CD14-positive monocyte (primary cell): ENCODE results near the gene RIMBP2. TPM values are rescaled to one million over a fixed set of nuclear protein-coding genes. Genes with fewer than 3 reads are reported as not detected.

Source experiments
- DNase-seq, 3 donors: peaks; one replicate each; pipeline ENCODE4 v3.0.0-alpha.2; 2011 to 2022
- H2AFZ ChIP-seq: 2 replicates; pipeline ENCODE4 v1.6.0; 2012; ENCODE audit warnings: mild to moderate bottlenecking, low read depth, low read length, inconsistent platforms; ENCODE audit not compliant: insufficient read depth, poor library complexity, severe bottlenecking
- H3K27ac ChIP-seq, 2 donors: 1 replicate in 1 of 2; 2 replicates in 1 of 2; pipeline ENCODE4 v1.5.1; 2012 to 2013; ENCODE audit warnings: low read length in 2 of 2, control low read depth in 1 of 2, inconsistent platforms in 1 of 2, low read depth in 1 of 2, mild to moderate bottlenecking in 1 of 2
- H3K27me3 ChIP-seq, 2 donors: one replicate each; pipeline versions ENCODE4 v1.6.0 to v1.6.1; 2011 to 2013; ENCODE audit warnings: low read length in 2 of 2; ENCODE audit not compliant: control insufficient read depth in 2 of 2, insufficient read depth in 2 of 2
- H3K36me3 ChIP-seq, 2 donors: replicated peaks in 1 of 2; 1 replicate in 1 of 2; 2 replicates in 1 of 2; pipeline versions ENCODE4 v1.5.1 to v1.6.1; 2012 to 2013; ENCODE audit warnings: low read length in 2 of 2, control low read depth in 1 of 2, inconsistent platforms in 1 of 2, mild to moderate bottlenecking in 1 of 2; ENCODE audit not compliant: insufficient read depth in 2 of 2, control insufficient read depth in 1 of 2
- H3K4me1 ChIP-seq, 2 donors: 1 replicate in 1 of 2; 2 replicates in 1 of 2; pipeline versions ENCODE4 v1.5.1 to v1.6.1; 2012 to 2013; ENCODE audit warnings: low read length in 2 of 2, control low read depth in 1 of 2, inconsistent platforms in 1 of 2, mild to moderate bottlenecking in 1 of 2, moderate library complexity in 1 of 2; ENCODE audit not compliant: insufficient read depth in 2 of 2, control insufficient read depth in 1 of 2
- H3K4me2 ChIP-seq: replicated peaks from 2 replicates; pipeline ENCODE3; 2012; ENCODE audit warnings: low read length, moderate library complexity, mild to moderate bottlenecking; ENCODE audit not compliant: poor library complexity, severe bottlenecking; ENCODE audit errors: extremely low read depth
- H3K4me3 ChIP-seq, 3 experiments: fragments of 200-600 bp in 1 of 3; sonication (generic) in 1 of 3; replicated peaks in 1 of 3; 1 replicate in 2 of 3; 2 replicates in 1 of 3; pipeline ENCODE4 v1.5.1; 2011 to 2013; ENCODE audit warnings: low read length in 3 of 3, mild to moderate bottlenecking in 3 of 3, control low read depth in 2 of 3, low read depth in 2 of 3, inconsistent platforms in 1 of 3, moderate library complexity in 1 of 3
- H3K79me2 ChIP-seq: 2 replicates; pipeline ENCODE4 v1.6.0; 2012; ENCODE audit warnings: mild to moderate bottlenecking, control low read depth, inconsistent platforms, low read length, moderate library complexity; ENCODE audit not compliant: insufficient read depth
- H3K9ac ChIP-seq: 2 replicates; pipeline ENCODE4 v1.6.0; 2017; ENCODE audit warnings: low read length, mild to moderate bottlenecking; ENCODE audit not compliant: insufficient read depth, poor library complexity, severe bottlenecking
- H3K9me3 ChIP-seq, 2 donors: replicated peaks in 1 of 2; 1 replicate in 1 of 2; 2 replicates in 1 of 2; pipeline versions ENCODE4 v1.5.1 to v1.6.1; 2012 to 2013; ENCODE audit warnings: low read length in 2 of 2, control low read depth in 1 of 2; ENCODE audit not compliant: control insufficient read depth in 1 of 2, insufficient read depth in 1 of 2
- H4K20me1 ChIP-seq: 2 replicates; pipeline ENCODE4 v1.6.0; 2012; ENCODE audit warnings: mild to moderate bottlenecking, low read length, control low read depth, moderate library complexity; ENCODE audit not compliant: insufficient read depth
- H3K27ac Mint-ChIP-seq, 7 donors: one replicate each; pipeline ENCODE4 v1.8.0; 2020; ENCODE audit warnings: mild to moderate bottlenecking in 7 of 7, mixed read lengths in 7 of 7, moderate library complexity in 6 of 7, inconsistent platforms in 2 of 7
- H3K27me3 Mint-ChIP-seq, 3 donors: one replicate each; pipeline ENCODE4 v1.8.0; 2021 to 2022; ENCODE audit warnings: low read depth in 3 of 3, mild to moderate bottlenecking in 3 of 3, mixed read lengths in 3 of 3, moderate library complexity in 3 of 3, inconsistent platforms in 1 of 3
- H3K36me3 Mint-ChIP-seq, 2 donors: one replicate each; pipeline ENCODE4 v1.8.0; 2020; ENCODE audit warnings: mixed read lengths in 2 of 2, inconsistent platforms in 1 of 2, mild to moderate bottlenecking in 1 of 2
- H3K4me1 Mint-ChIP-seq: one replicate; pipeline ENCODE4 v1.8.0; 2020; ENCODE audit warnings: mild to moderate bottlenecking, mixed read lengths
- H3K4me3 Mint-ChIP-seq, 2 donors: one replicate each; pipeline ENCODE4 v1.8.0; 2020; ENCODE audit warnings: mild to moderate bottlenecking in 2 of 2, mixed read lengths in 2 of 2, moderate library complexity in 1 of 2
- H3K9me3 Mint-ChIP-seq, 7 donors: one replicate each; pipeline ENCODE4 v1.8.0; 2020 to 2022; ENCODE audit warnings: mixed read lengths in 7 of 7, mild to moderate bottlenecking in 6 of 7, moderate library complexity in 6 of 7, inconsistent platforms in 2 of 7
- WGBS: methylation state at CpG from one replicate; pipeline ENCODE4 v1.1.5; 2013; ENCODE audit warnings: missing lambda C conversion rate; ENCODE audit not compliant: insufficient coverage; 5-methylcytosine and 5-hydroxymethylcytosine counted together
- intact Hi-C, 2 donors: fragments of 100-400 bp; cut with micrococcal nuclease; formaldehyde crosslinking; loops; one replicate each; pipeline versions ENCODE4 v1.15.0 to v1.15.1; 2023
- polyA plus RNA-seq, 3 donors: library from polyadenylated mRNA; depleted of rRNA in 1 of 3; unstranded in 2 of 3; stranded (reverse) in 1 of 3; fragments of 300-500 nt in 2 of 3; fragments of >200 nt in 1 of 3; fragmentation: Illumina TruSeq in 2 of 3; gene quantifications; 1 replicate in 2 of 3; 2 replicates in 1 of 3; pipeline ENCODE4 v1.2.3, GENCODE V29; 2012 to 2021
- TF ChIP-seq, protein P1 (sequence below): fragments of 200-600 bp; IDR thresholded peaks from one replicate; pipeline ENCODE4 v1.8.0; 2022; ENCODE audit warnings: antibody characterized with exemption, mild to moderate bottlenecking

RIMBP2 gene
- polyA plus RNA-seq, 3 donors = not detected

GRCh38 chr12:130696379-130697100 is 19.6 kb downstream of the RIMBP2 start:
- intact Hi-C loops = no loop called here
- peaks cover 1 to 6% (median 3%) of the 10 kb centered on the region in 3 donors for H3K27me3 Mint-ChIP-seq
- peak overlapping the region in 1 of 2 donors; percentile 35 for H3K4me3 Mint-ChIP-seq

GRCh38 chr12:130695061-130695460 is 21.0 kb downstream of the RIMBP2 start:
- H3K9me3 Mint-ChIP-seq = peaks cover 0 to 10% (median 0%) of the 10 kb centered on the region in 7 donors
- no peak overlapping the region for H3K4me2 ChIP-seq
- H3K4me3 ChIP-seq = no peak overlapping the region
- H3K9ac ChIP-seq = no peak overlapping the region
- H3K27me3 ChIP-seq = no peaks in the 10 kb centered on the region
- no peak overlapping the region for H3K4me3 Mint-ChIP-seq
- no peaks in the 10 kb centered on the region for H3K79me2 ChIP-seq
- TF ChIP-seq, protein P1, sequence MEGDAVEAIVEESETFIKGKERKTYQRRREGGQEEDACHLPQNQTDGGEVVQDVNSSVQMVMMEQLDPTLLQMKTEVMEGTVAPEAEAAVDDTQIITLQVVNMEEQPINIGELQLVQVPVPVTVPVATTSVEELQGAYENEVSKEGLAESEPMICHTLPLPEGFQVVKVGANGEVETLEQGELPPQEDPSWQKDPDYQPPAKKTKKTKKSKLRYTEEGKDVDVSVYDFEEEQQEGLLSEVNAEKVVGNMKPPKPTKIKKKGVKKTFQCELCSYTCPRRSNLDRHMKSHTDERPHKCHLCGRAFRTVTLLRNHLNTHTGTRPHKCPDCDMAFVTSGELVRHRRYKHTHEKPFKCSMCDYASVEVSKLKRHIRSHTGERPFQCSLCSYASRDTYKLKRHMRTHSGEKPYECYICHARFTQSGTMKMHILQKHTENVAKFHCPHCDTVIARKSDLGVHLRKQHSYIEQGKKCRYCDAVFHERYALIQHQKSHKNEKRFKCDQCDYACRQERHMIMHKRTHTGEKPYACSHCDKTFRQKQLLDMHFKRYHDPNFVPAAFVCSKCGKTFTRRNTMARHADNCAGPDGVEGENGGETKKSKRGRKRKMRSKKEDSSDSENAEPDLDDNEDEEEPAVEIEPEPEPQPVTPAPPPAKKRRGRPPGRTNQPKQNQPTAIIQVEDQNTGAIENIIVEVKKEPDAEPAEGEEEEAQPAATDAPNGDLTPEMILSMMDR = no peak
- no peaks in the 10 kb centered on the region for H3K36me3 Mint-ChIP-seq
- H2AFZ ChIP-seq = no peak overlapping the region
- peaks cover 1 to 6% (median 3%) of the 10 kb centered on the region in 3 donors for H3K27me3 Mint-ChIP-seq
- DNase-seq = no peak
- H3K4me1 ChIP-seq = no peaks in the 10 kb centered on the region
- H3K36me3 ChIP-seq = no peaks in the 10 kb centered on the region
- H3K27ac Mint-ChIP-seq = no peak overlapping the region
- no peaks in the 10 kb centered on the region for H4K20me1 ChIP-seq
- no peaks in the 10 kb centered on the region for H3K9me3 ChIP-seq
- no peaks in the 10 kb centered on the region for H3K4me1 Mint-ChIP-seq
- WGBS = 45% methylated on average over 5 of the region's 6 CpGs
- no peak overlapping the region for H3K27ac ChIP-seq
- intact Hi-C loops = no loop called here

More at GRCh38 chr12:130696379-130697100, 19.6 kb downstream of the RIMBP2 start:
- TF ChIP-seq, protein P1 = no peak
- H3K9me3 ChIP-seq = no peaks in the 10 kb centered on the region
- H3K36me3 ChIP-seq = no peaks in the 10 kb centered on the region
- H3K27ac Mint-ChIP-seq = no peak overlapping the region
- H3K27me3 ChIP-seq = no peaks in the 10 kb centered on the region
- H3K4me1 Mint-ChIP-seq = no peaks in the 10 kb centered on the region
- H3K9ac ChIP-seq = no peak overlapping the region
- H3K9me3 Mint-ChIP-seq = peaks cover 0 to 6% (median 3%) of the 10 kb centered on the region in 7 donors
- H3K79me2 ChIP-seq = no peaks in the 10 kb centered on the region
- no peaks in the 10 kb centered on the region for H3K4me1 ChIP-seq
- no peak overlapping the region for H2AFZ ChIP-seq
- WGBS = 11% methylated on average over 6 of the region's 7 CpGs
- no peak overlapping the region for H3K4me3 ChIP-seq
- H4K20me1 ChIP-seq = no peaks in the 10 kb centered on the region
- H3K36me3 Mint-ChIP-seq = no peaks in the 10 kb centered on the region
- no peak overlapping the region for H3K4me2 ChIP-seq
- DNase-seq = no peak
- H3K27ac ChIP-seq = no peak overlapping the region
